H9 (cell line): ENCODE data around the gene C11orf91. TPM values are rescaled to one million over a fixed set of nuclear protein-coding genes. Genes with fewer than 3 reads are reported as not detected.
A peak's percentile ranks its signal among the peaks of the same experiment; 100 is the strongest.

Source experiments
- DNase-seq: peaks from one replicate; pipeline ENCODE4 v3.0.0-alpha.2; 2017
- H2AFZ ChIP-seq: one replicate; pipeline ENCODE4 v1.6.1; 2013; ENCODE audit warnings: mild to moderate bottlenecking, low read length, control low read depth, moderate library complexity
- H2AK5ac ChIP-seq: 2 replicates; pipeline ENCODE4 v1.6.1; 2013; ENCODE audit warnings: low read length, control low read depth, mixed read lengths; ENCODE audit not compliant: insufficient read length
- H2BK120ac ChIP-seq: one replicate; pipeline ENCODE4 v1.6.1; 2013; ENCODE audit warnings: low read depth, mild to moderate bottlenecking, low read length, control low read depth, inconsistent platforms; ENCODE audit not compliant: poor library complexity, severe bottlenecking
- H2BK12ac ChIP-seq: 2 replicates; pipeline ENCODE4 v1.6.1; 2013; ENCODE audit warnings: low read length, control low read depth, mixed read lengths, low read depth; ENCODE audit not compliant: insufficient read length
- H2BK15ac ChIP-seq: 2 replicates; pipeline ENCODE4 v1.6.1; 2013; ENCODE audit warnings: low read depth, low read length, control low read depth
- H2BK20ac ChIP-seq: one replicate; pipeline ENCODE4 v1.6.1; 2013; ENCODE audit warnings: low read depth, mild to moderate bottlenecking, low read length, control low read depth, inconsistent platforms; ENCODE audit not compliant: poor library complexity, severe bottlenecking
- H2BK5ac ChIP-seq: 2 replicates; pipeline ENCODE4 v1.6.1; 2013; ENCODE audit warnings: low read length, control low read depth, mixed read lengths; ENCODE audit not compliant: insufficient read length
- H3K14ac ChIP-seq: 2 replicates; pipeline ENCODE4 v1.6.1; 2013; ENCODE audit warnings: low read length, control low read depth; ENCODE audit not compliant: insufficient read depth
- H3K18ac ChIP-seq: 2 replicates; pipeline ENCODE4 v1.6.1; 2013; ENCODE audit warnings: low read depth, mild to moderate bottlenecking, mixed read lengths, low read length, control low read depth; ENCODE audit not compliant: insufficient read length
- H3K23ac ChIP-seq: 2 replicates; pipeline ENCODE4 v1.6.1; 2013; ENCODE audit warnings: low read length, control low read depth, mixed read lengths, low read depth; ENCODE audit not compliant: insufficient read length
- H3K23me2 ChIP-seq: 2 replicates; pipeline ENCODE4 v1.6.1; 2013; ENCODE audit warnings: low read depth, mild to moderate bottlenecking, mixed read lengths, low read length, control low read depth; ENCODE audit not compliant: insufficient read length, poor library complexity, severe bottlenecking
- H3K27ac ChIP-seq: 2 replicates; pipeline ENCODE4 v1.5.1; 2013; ENCODE audit warnings: low read length, control low read depth, mixed read lengths, low read depth; ENCODE audit not compliant: insufficient read length
- H3K27me3 ChIP-seq: 2 replicates; pipeline ENCODE4 v1.6.1; 2013; ENCODE audit warnings: low read length, control low read depth, inconsistent platforms; ENCODE audit not compliant: insufficient read depth
- H3K4ac ChIP-seq: 2 replicates; pipeline ENCODE4 v1.6.1; 2013; ENCODE audit warnings: low read depth, mild to moderate bottlenecking, control low read depth, inconsistent platforms, low read length, moderate library complexity
- H3K4me1 ChIP-seq: 2 replicates; pipeline ENCODE4 v1.6.1; 2013; ENCODE audit warnings: low read length, control low read depth, inconsistent platforms; ENCODE audit not compliant: insufficient read depth
- H3K4me2 ChIP-seq: 2 replicates; pipeline ENCODE4 v1.6.1; 2013; ENCODE audit warnings: low read length, control low read depth, mixed read lengths; ENCODE audit not compliant: insufficient read length, insufficient read depth
- H3K56ac ChIP-seq: 2 replicates; pipeline ENCODE4 v1.6.1; 2013; ENCODE audit warnings: low read depth, mild to moderate bottlenecking, mixed read lengths, low read length, control low read depth; ENCODE audit not compliant: insufficient read length
- H3K79me1 ChIP-seq: 2 replicates; pipeline ENCODE4 v1.6.1; 2013; ENCODE audit warnings: low read depth, mild to moderate bottlenecking, moderate library complexity, low read length, control low read depth, inconsistent platforms; ENCODE audit not compliant: insufficient read depth, poor library complexity, severe bottlenecking
- H3K79me2 ChIP-seq: 2 replicates; pipeline ENCODE4 v1.6.1; 2013; ENCODE audit warnings: low read length, control low read depth, inconsistent platforms; ENCODE audit not compliant: insufficient read depth
- H3K9ac ChIP-seq: 2 replicates; pipeline ENCODE4 v1.6.1; 2013; ENCODE audit warnings: low read length, control low read depth, mixed read lengths; ENCODE audit not compliant: insufficient read length; ENCODE audit errors: extremely low read depth
- H3K9me3 ChIP-seq: one replicate; pipeline ENCODE4 v1.6.1; 2013; ENCODE audit warnings: low read depth, low read length, inconsistent platforms; ENCODE audit not compliant: control insufficient read depth
- H3T11ph ChIP-seq: one replicate; pipeline ENCODE4 v1.6.1; 2013; ENCODE audit warnings: mild to moderate bottlenecking, low read length, control low read depth, inconsistent platforms
- H4K20me1 ChIP-seq: one replicate; pipeline ENCODE4 v1.6.1; 2013; ENCODE audit not compliant: control insufficient read depth, insufficient read length, insufficient read depth
- H4K5ac ChIP-seq: 2 replicates; pipeline ENCODE4 v1.6.1; 2013; ENCODE audit warnings: low read depth, mild to moderate bottlenecking, mixed read lengths, low read length, control low read depth; ENCODE audit not compliant: insufficient read length
- H4K8ac ChIP-seq: replicated peaks from 2 replicates; pipeline ENCODE4 v1.6.1; 2013; ENCODE audit warnings: low read length, control low read depth, mixed read lengths, low read depth; ENCODE audit not compliant: insufficient read length
- H4K91ac ChIP-seq: 2 replicates; pipeline ENCODE4 v1.6.1; 2013; ENCODE audit warnings: low read depth, mild to moderate bottlenecking, moderate library complexity, mixed read lengths, low read length, control low read depth; ENCODE audit not compliant: insufficient read length
- H3K27ac Mint-ChIP-seq, 3 experiments: 2 replicates in 2 of 3; 3 replicates in 1 of 3; pipeline ENCODE4 v1.8.0; 2020 to 2021; ENCODE audit warnings: mixed read lengths in 3 of 3, mild to moderate bottlenecking in 1 of 3, moderate library complexity in 1 of 3
- H3K27me3 Mint-ChIP-seq: 2 replicates; pipeline ENCODE4 v1.8.0; 2021; ENCODE audit warnings: low read depth, mild to moderate bottlenecking, moderate library complexity, mixed read lengths
- H3K36me3 Mint-ChIP-seq, 3 experiments: 2 replicates in 2 of 3; 3 replicates in 1 of 3; pipeline ENCODE4 v1.8.0; 2020 to 2021; ENCODE audit warnings: low read depth in 3 of 3, mixed read lengths in 3 of 3; ENCODE audit not compliant: insufficient read depth in 1 of 3
- H3K4me1 Mint-ChIP-seq, 2 experiments: 2 replicates each; pipeline ENCODE4 v1.8.0; 2020; ENCODE audit warnings: mixed read lengths in 2 of 2
- H3K4me3 Mint-ChIP-seq, 2 experiments: 2 replicates in 1 of 2; 3 replicates in 1 of 2; pipeline ENCODE4 v1.8.0; 2020 to 2021; ENCODE audit warnings: mild to moderate bottlenecking in 2 of 2, mixed read lengths in 2 of 2, moderate library complexity in 1 of 2
- H3K9me3 Mint-ChIP-seq, 2 experiments: 2 replicates in 1 of 2; 3 replicates in 1 of 2; pipeline ENCODE4 v1.8.0; 2020; ENCODE audit warnings: mild to moderate bottlenecking in 2 of 2, mixed read lengths in 2 of 2, moderate library complexity in 1 of 2
- WGBS: extraction: QIAGEN DNeasy Blood & Tissue Kit; methylation state at CpG from one replicate; pipeline ENCODE4 v1.1.7; 2013; ENCODE audit warnings: missing lambda C conversion rate, low lambda C conversion rate, mixed read lengths; ENCODE audit not compliant: insufficient read length; ENCODE audit errors: extremely low coverage; 5-methylcytosine and 5-hydroxymethylcytosine counted together
- total RNA-seq: library from RNA; stranded (reverse); gene quantifications from 2 replicates; pipeline ENCODE4 v1.2.1, GENCODE V29; 2021
- TF ChIP-seq, protein P1 (sequence below): fragments of 200-600 bp; sonication (generic); conservative IDR thresholded peaks from 3 replicates; pipeline ENCODE4 v1.8.0; 2021; ENCODE audit warnings: antibody characterized with exemption, mild to moderate bottlenecking

The C11orf91 gene
- total RNA-seq, 1 experiment from 2014 or later: not detected

DNA sequence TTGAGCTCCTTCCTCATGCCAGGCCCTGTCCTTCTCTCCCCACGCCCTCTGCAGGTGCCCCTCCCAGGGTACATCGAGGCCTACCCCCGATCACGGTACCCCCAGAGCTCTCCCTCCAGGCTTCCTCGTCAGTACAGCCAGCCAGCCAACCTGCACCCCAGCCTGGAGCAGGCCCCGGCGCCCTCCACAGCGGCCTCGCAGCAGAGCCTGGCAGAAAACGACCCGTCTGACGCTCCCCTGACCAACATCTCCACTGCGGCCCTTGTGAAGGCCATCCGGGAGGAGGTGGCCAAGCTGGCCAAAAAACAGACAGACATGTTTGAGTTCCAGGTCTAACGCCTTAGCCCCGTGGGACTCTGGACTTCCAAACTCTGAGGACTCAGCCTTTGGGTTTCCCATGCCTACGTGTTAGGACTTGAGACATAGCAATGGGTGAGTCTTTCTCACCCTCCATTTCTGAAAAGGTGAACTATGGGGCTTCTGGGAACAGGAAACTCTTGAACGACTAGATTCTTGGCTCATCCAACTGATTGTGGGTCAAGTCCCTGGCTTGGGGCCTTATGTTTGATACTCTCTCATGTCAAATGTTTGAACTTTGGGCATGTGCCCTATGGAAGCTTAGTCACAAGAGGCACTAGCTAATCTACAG is 32.7 kb downstream of the C11orf91 start:
- WGBS: no CpG with 5 or more reads among the region's 18 CpGs
- Histone ChIP-seq H3K56ac (no peak overlapping the region), H3K23me2 (no peaks in the 10 kb centered on the region), H2BK5ac (no peak overlapping the region), H4K5ac (no peak overlapping the region), H3K4me1 (peaks cover 9% of the 10 kb centered on the region; the same call in 1 of the 2 replicates), H2BK120ac (no peak overlapping the region), H2AK5ac (peak overlapping the region; percentile 61), H3K9ac (no peak overlapping the region), H4K8ac (no peak overlapping the region), H3T11ph (no peak overlapping the region), H3K27ac (peak overlapping the region; percentile 6), H3K14ac (no peak overlapping the region; the same call in 1 of the 2 replicates), H3K23ac (no peak overlapping the region), H3K27me3 (no peaks in the 10 kb centered on the region), H2AFZ (no peak overlapping the region), H3K79me1 (no peaks in the 10 kb centered on the region), H2BK20ac (no peak overlapping the region), H4K91ac (no peak overlapping the region), H4K20me1 (no peaks in the 10 kb centered on the region), H2BK15ac (no peak overlapping the region; the same call in 1 of the 2 replicates), H3K9me3 (no peaks in the 10 kb centered on the region), H2BK12ac (no peak overlapping the region), H3K79me2 (no peaks in the 10 kb centered on the region), H3K4ac (no peak overlapping the region), H3K4me2 (no peak overlapping the region), H3K18ac (peak overlapping the region; percentile 26)
- Mint-ChIP-seq H3K4me1 (peaks cover 44 to 48% of the 10 kb centered on the region in 2 experiments), H3K27me3 (no peaks in the 10 kb centered on the region), H3K4me3 (peak overlapping the region in 1 of 2 experiments; percentile 10; a peak in 1 of 5 replicates), H3K9me3 (peaks cover 10 to 11% of the 10 kb centered on the region in 2 experiments; a peak in 4 of 5 replicates), H3K27ac (peak overlapping the region; percentile 25 to 91 (median 85); a peak in 5 of 7 replicates), H3K36me3 (peaks cover 3 to 14% (median 8%) of the 10 kb centered on the region in 3 experiments)
- TF ChIP-seq, protein P1, sequence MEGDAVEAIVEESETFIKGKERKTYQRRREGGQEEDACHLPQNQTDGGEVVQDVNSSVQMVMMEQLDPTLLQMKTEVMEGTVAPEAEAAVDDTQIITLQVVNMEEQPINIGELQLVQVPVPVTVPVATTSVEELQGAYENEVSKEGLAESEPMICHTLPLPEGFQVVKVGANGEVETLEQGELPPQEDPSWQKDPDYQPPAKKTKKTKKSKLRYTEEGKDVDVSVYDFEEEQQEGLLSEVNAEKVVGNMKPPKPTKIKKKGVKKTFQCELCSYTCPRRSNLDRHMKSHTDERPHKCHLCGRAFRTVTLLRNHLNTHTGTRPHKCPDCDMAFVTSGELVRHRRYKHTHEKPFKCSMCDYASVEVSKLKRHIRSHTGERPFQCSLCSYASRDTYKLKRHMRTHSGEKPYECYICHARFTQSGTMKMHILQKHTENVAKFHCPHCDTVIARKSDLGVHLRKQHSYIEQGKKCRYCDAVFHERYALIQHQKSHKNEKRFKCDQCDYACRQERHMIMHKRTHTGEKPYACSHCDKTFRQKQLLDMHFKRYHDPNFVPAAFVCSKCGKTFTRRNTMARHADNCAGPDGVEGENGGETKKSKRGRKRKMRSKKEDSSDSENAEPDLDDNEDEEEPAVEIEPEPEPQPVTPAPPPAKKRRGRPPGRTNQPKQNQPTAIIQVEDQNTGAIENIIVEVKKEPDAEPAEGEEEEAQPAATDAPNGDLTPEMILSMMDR: no peak
- no peak for DNase-seq
